Endothelial cell of umbilical vein (primary cell): Measurements from ENCODE around the gene SLC12A5. TPM values are rescaled to one million over a fixed set of nuclear protein-coding genes. Genes with fewer than 3 reads are reported as not detected.

Experiments used
- BruUV-seq: library from RNA; stranded (reverse); fragments of 400-500 nt; replicated peaks from 2 replicates; lab custom pipeline; 2021; lab: Mats Ljungman, UMichigan
- CTCF ChIA-PET: fragments of 300-600, 350-600 bp; sonication (Branson Sonifier 250); formaldehyde crosslinking; loops from one replicate; lab custom pipeline; 2021; ENCODE audit warnings: antibody characterized with exemption, inconsistent platforms; lab: Charles Lee
- POLR2A ChIA-PET: fragments of 300-600, 350-600 bp; sonication (Branson Sonifier 250); formaldehyde crosslinking; loops from one replicate; lab custom pipeline; 2021; ENCODE audit warnings: antibody characterized with exemption, inconsistent platforms; lab: Charles Lee
- DNase-seq: peaks from one replicate; pipeline ENCODE4 v3.0.0-alpha.2; 2011; ENCODE audit warnings: low read depth, low spot score
- FAIRE-seq: peaks from 2 replicates; lab custom pipeline; 2011; peaks lifted over from hg19 to GRCh38; lab: Jason Lieb, UNC
- H2AFZ ChIP-seq: 2 replicates; pipeline ENCODE4 v1.6.0; 2012; ENCODE audit warnings: low read depth, low read length, control low read depth, inconsistent platforms
- H3K27ac ChIP-seq: 2 replicates; pipeline ENCODE4 v1.5.1; 2011; ENCODE audit warnings: low read depth, mild to moderate bottlenecking, control low read depth, low read length, moderate library complexity; ENCODE audit not compliant: insufficient read depth
- H3K27me3 ChIP-seq, 2 experiments: 2 replicates each; pipeline versions ENCODE4 v1.6.0 to v1.6.1; 2011; ENCODE audit warnings: low read length in 2 of 2, mixed read lengths in 1 of 2; ENCODE audit not compliant: control insufficient read depth in 2 of 2, insufficient read depth in 2 of 2
- H3K36me3 ChIP-seq, 2 experiments: 2 replicates in 1 of 2; 3 replicates in 1 of 2; pipeline ENCODE4 v1.5.1; 2011; ENCODE audit warnings: low read length in 2 of 2, mild to moderate bottlenecking in 1 of 2, moderate library complexity in 1 of 2; ENCODE audit not compliant: control insufficient read depth in 2 of 2, insufficient read depth in 2 of 2; ENCODE audit errors: extremely low read depth in 1 of 2
- H3K4me1 ChIP-seq: 3 replicates; pipeline ENCODE4 v1.5.1; 2011; ENCODE audit warnings: mild to moderate bottlenecking, low read length; ENCODE audit not compliant: control insufficient read depth, insufficient read depth; ENCODE audit errors: extremely low read depth
- H3K4me2 ChIP-seq: 2 replicates; pipeline ENCODE4 v1.6.1; 2011; ENCODE audit warnings: low read length, control low read depth, mixed read lengths; ENCODE audit not compliant: insufficient read depth
- H3K4me3 ChIP-seq, 3 experiments: fragments of 200-600 bp in 1 of 3; sonication (generic), shearing (Covaris generic) in 1 of 3; replicated peaks in 1 of 3; 2 replicates each; pipeline ENCODE4 v1.5.1; 2011 to 2016; ENCODE audit warnings: control low read depth in 3 of 3, low read length in 3 of 3, mild to moderate bottlenecking in 2 of 3, inconsistent platforms in 1 of 3, low read depth in 1 of 3, moderate library complexity in 1 of 3; ENCODE audit not compliant: insufficient read depth in 1 of 3
- H3K79me2 ChIP-seq: 2 replicates; pipeline ENCODE4 v1.6.0; 2012; ENCODE audit warnings: low read length, inconsistent platforms; ENCODE audit not compliant: control insufficient read depth, insufficient read depth
- H3K9ac ChIP-seq: replicated peaks from 2 replicates; pipeline ENCODE3; 2011; ENCODE audit warnings: low read length, control low read depth; ENCODE audit not compliant: insufficient read depth; ENCODE audit errors: extremely low read depth
- H3K9me1 ChIP-seq: replicated peaks from 3 replicates; pipeline ENCODE4 v1.6.0; 2011; ENCODE audit warnings: mild to moderate bottlenecking, low read length; ENCODE audit not compliant: control insufficient read depth, insufficient read depth; ENCODE audit errors: extremely low read depth
- H3K9me3 ChIP-seq: replicated peaks from 2 replicates; pipeline ENCODE4 v1.5.1; 2012; ENCODE audit warnings: low read length, inconsistent platforms; ENCODE audit not compliant: control insufficient read depth, insufficient read depth
- H4K20me1 ChIP-seq: replicated peaks from 2 replicates; pipeline ENCODE3; 2011; ENCODE audit warnings: mild to moderate bottlenecking, low read length; ENCODE audit not compliant: control insufficient read depth, insufficient read depth; ENCODE audit errors: extremely low read depth
- CTCF ChIP-seq, 2 donors: IDR thresholded peaks; 1 replicate in 1 of 2; 2 replicates in 1 of 2; pipeline ENCODE4 v1.5.1; 2011; ENCODE audit warnings: low read length in 2 of 2, mild to moderate bottlenecking in 2 of 2, moderate library complexity in 2 of 2, control low read depth in 1 of 2, inconsistent platforms in 1 of 2, low read depth in 1 of 2; ENCODE audit not compliant: insufficient read depth in 1 of 2; ENCODE audit errors: extremely low read depth in 1 of 2
- EZH2 ChIP-seq: IDR thresholded peaks from 2 replicates; pipeline ENCODE4 v1.6.1; 2012; ENCODE audit warnings: borderline replicate concordance, low read depth, mild to moderate bottlenecking, moderate library complexity, low read length, inconsistent platforms; ENCODE audit not compliant: severe bottlenecking
- FOS ChIP-seq: IDR thresholded peaks from 2 replicates; pipeline ENCODE4 v1.6.1; 2011; ENCODE audit warnings: mild to moderate bottlenecking, low read length, moderate library complexity, borderline replicate concordance; ENCODE audit not compliant: insufficient read depth
- GATA2 ChIP-seq: IDR thresholded peaks from 2 replicates; pipeline ENCODE4 v1.7.0; 2011; ENCODE audit warnings: low read depth, mild to moderate bottlenecking, moderate library complexity, mixed read lengths, low read length; ENCODE audit not compliant: insufficient read length, insufficient read depth
- MYC ChIP-seq: IDR thresholded peaks from one replicate; pipeline ENCODE4 v1.6.1; 2011; ENCODE audit warnings: mild to moderate bottlenecking, low read depth, low read length
- POLR2A ChIP-seq: IDR thresholded peaks from 2 replicates; pipeline ENCODE4 v1.6.1; 2012; ENCODE audit warnings: low read depth, mild to moderate bottlenecking, control low read depth, low read length
- POLR2AphosphoS5 ChIP-seq: IDR thresholded peaks from 2 replicates; pipeline ENCODE4 v1.6.1; 2012; ENCODE audit warnings: low read depth, mild to moderate bottlenecking, control low read depth, low read length, moderate library complexity; ENCODE audit not compliant: insufficient read depth
- dilution Hi-C: fragments of 300-500 bp; cut with MboI; formaldehyde crosslinking; loops from one replicate; pipeline ENCODE4 v1.15.0; 2019; ENCODE audit warnings: low sequenced_read_pairs; ENCODE audit not compliant: extremely low pct_ligation_motif_present
- intact Hi-C: fragments of 100-400 bp; cut with micrococcal nuclease; formaldehyde crosslinking; loops from one replicate; pipeline ENCODE4 v1.10.0; 2022
- polyA plus RNA-seq, 4 experiments: library from polyadenylated mRNA; depleted of rRNA in 3 of 4; stranded (reverse) in 3 of 4; unstranded in 1 of 4; fragments of >200 nt; gene quantifications; 2 replicates each; pipeline versions ENCODE4 v1.2.1 to v1.2.3, GENCODE V29; 2011 to 2012; ENCODE audit warnings: missing spikeins in 1 of 4
- total RNA-seq: library from RNA; stranded (reverse); gene quantifications from 2 replicates; pipeline ENCODE4 v1.2.3, GENCODE V29; 2021

Gene SLC12A5
- total and polyA plus RNA-seq, 2 donors (not counting 3 experiments of a cell fraction or from before 2014, with no cell fraction given), result 1.6 to 2.3 TPM

GRCh38 chr20:45993197-45993951, 35.6 kb upstream of the SLC12A5 start:
- H3K27me3 ChIP-seq, result peaks cover 5 to 10% of the 10 kb centered on the region in 2 experiments
- no peak overlapping the region for H2AFZ ChIP-seq
- no TSS peak for BruUV-seq
- H3K9me3 ChIP-seq, result no peaks in the 10 kb centered on the region
- CTCF ChIA-PET, result interaction anchor here (1.3 kb wide), 1 partner anchor 19 kb away, joined by 3 read pairs; no protein-coding TSS in a partner anchor
- H3K4me2 ChIP-seq, result no peak overlapping the region
- no peaks in the 10 kb centered on the region for H3K9me1 ChIP-seq
- intact Hi-C loops (no loop called here), dilution Hi-C loops (no loop called here)
- DNase-seq (no peak), FAIRE-seq (no peak)
- no peaks in the 10 kb centered on the region for H4K20me1 ChIP-seq
- H3K4me3 ChIP-seq, result no peak overlapping the region
- no peak overlapping the region for H3K27ac ChIP-seq
- H3K36me3 ChIP-seq, result no peaks in the 10 kb centered on the region
- POLR2A ChIA-PET, result no interaction called here
- H3K9ac ChIP-seq, result no peak overlapping the region
- no peak for TF ChIP-seq CTCF (IDR thresholded peaks at IDR 0.05; ENCODE audit: extremely low read depth in 1 of 2, insufficient read depth in 1 of 2, low read depth in 1 of 2, low read length in 2 of 2)
- no peaks in the 10 kb centered on the region for H3K79me2 ChIP-seq
- H3K4me1 ChIP-seq, result no peaks in the 10 kb centered on the region

- Histone ChIP-seq H3K27ac (no peak overlapping the region), H3K9ac (no peak overlapping the region), H3K79me2 (no peaks in the 10 kb centered on the region), H4K20me1 (no peaks in the 10 kb centered on the region), H3K36me3 (no peaks in the 10 kb centered on the region), H3K9me3 (no peaks in the 10 kb centered on the region), H3K4me2 (no peak overlapping the region), H3K4me1 (no peaks in the 10 kb centered on the region), H2AFZ (no peak overlapping the region), H3K4me3 (no peak overlapping the region), H3K9me1 (no peaks in the 10 kb centered on the region), H3K27me3 (peaks cover 0 to 17% of the 10 kb centered on the region in 2 experiments)
- dilution Hi-C loops (no loop called here), intact Hi-C loops (no loop called here)
- DNase-seq (no peak), FAIRE-seq (no peak)
- POLR2A ChIA-PET, result no interaction called here
- TF ChIP-seq EZH2, result no peak
- TF ChIP-seq FOS, result no peak
- no peak for TF ChIP-seq CTCF (IDR thresholded peaks at IDR 0.05; ENCODE audit: extremely low read depth in 1 of 2, insufficient read depth in 1 of 2, low read depth in 1 of 2, low read length in 2 of 2)
- TF ChIP-seq GATA2, result no peak
- no peak for TF ChIP-seq POLR2AphosphoS5
- no peak for TF ChIP-seq MYC
- TF ChIP-seq POLR2A, result no peak
- BruUV-seq, result no TSS peak
- CTCF ChIA-PET, result interaction anchor here (1.0 to 1.3 kb wide), 4 partner anchors 8 to 25 kb away, joined by 3 to 9 read pairs (median 3); no protein-coding TSS in a partner anchor
Measured at GRCh38 chr20:45994761-45995493, 34.1 kb upstream of the SLC12A5 start.
